HepG2 (cell line): Measurements from ENCODE around the gene ANXA10. TPM values are rescaled to one million over a fixed set of nuclear protein-coding genes. Genes with fewer than 3 reads are reported as not detected.
A peak's percentile ranks its signal among the peaks of the same experiment; 100 is the strongest.

Source experiments
- ARID5B ChIP-seq: IDR thresholded peaks from 2 replicates; pipeline ENCODE4 v1.4.0; 2020; ENCODE audit warnings: mild to moderate bottlenecking, missing genetic modification reagents
- CTCF ChIP-seq: sonication (generic); formaldehyde crosslinking; IDR thresholded peaks from 2 replicates; pipeline ENCODE4 v1.5.0; 2020; ENCODE audit warnings: mild to moderate bottlenecking, missing genetic modification reagents, moderate library complexity
- FOXA1 ChIP-seq, 2 experiments: fragments of 450-650 bp in 1 of 2; sonication (generic) in 1 of 2; formaldehyde crosslinking in 1 of 2; IDR thresholded peaks; 2 replicates each; pipeline versions ENCODE4 v1.4.0 to v1.6.1; 2016 to 2020; ENCODE audit warnings: missing genetic modification reagents in 1 of 2
- FOXP1 ChIP-seq, 2 experiments: fragments of 450-650 bp in 1 of 2; IDR thresholded peaks; 2 replicates each; pipeline ENCODE4 v1.6.1; 2017 to 2018; ENCODE audit warnings: antibody characterized with exemption in 1 of 2
- KDM5A ChIP-seq: fragments of 200-600 bp; sonication (generic); IDR thresholded peaks from 2 replicates; pipeline ENCODE4 v1.7.0; 2018; ENCODE audit warnings: antibody characterized with exemption, mild to moderate bottlenecking, low read length, borderline replicate concordance
- MAX ChIP-seq: IDR thresholded peaks from 2 replicates; pipeline ENCODE4 v1.6.1; 2012; ENCODE audit warnings: inconsistent platforms
- SMC3 ChIP-seq: IDR thresholded peaks from 2 replicates; pipeline ENCODE4 v1.6.1; 2011; ENCODE audit warnings: low read length, improper control_type of control experiment
- STAG1 ChIP-seq: sonication (generic); formaldehyde crosslinking; IDR thresholded peaks from 2 replicates; pipeline ENCODE4 v1.4.0; 2020; ENCODE audit warnings: missing genetic modification reagents
- XRCC5 ChIP-seq: fragments of 200-400 bp; formaldehyde crosslinking; optimal IDR thresholded peaks from 2 replicates; pipeline ENCODE3; 2017; ENCODE audit warnings: mild to moderate bottlenecking, low read length
- polyA plus RNA-seq, 8 experiments: library from polyadenylated mRNA; depleted of rRNA in 3 of 8; stranded (reverse) in 7 of 8; unstranded in 1 of 8; fragments of >200 nt; fragmentation: Illumina TruSeq in 4 of 8; extraction: Trizol in 4 of 8; gene quantifications; 2 replicates each; pipeline versions ENCODE4 v1.2.1 to v1.2.3, GENCODE V29; 2011 to 2016; ENCODE audit warnings: low read depth in 4 of 8, missing spikeins in 1 of 8, mixed read lengths in 1 of 8; ENCODE audit not compliant: insufficient read depth in 1 of 8
- total RNA-seq, 5 experiments: library from RNA; depleted of rRNA; stranded (reverse); fragments of >200 nt; fragmentation: Illumina TruSeq; extraction: Trizol; gene quantifications; 2 replicates each; pipeline ENCODE4 v1.2.3, GENCODE V29; 2016; ENCODE audit warnings: low read depth in 1 of 5

The ANXA10 gene
- total and polyA plus RNA-seq, 2 of the 13 experiments (the other 11 are each of a cell fraction or from before 2014, with no cell fraction given), result 0.08 TPM; not detected in 1

GRCh38 chr4:168153596-168154440 is 61.5 kb downstream of the ANXA10 start (continued):
- TF ChIP-seq CTCF, result peak; percentile 75
- peak; percentile 60 for TF ChIP-seq STAG1 (CRISPR knock-in tag)
- no peak for TF ChIP-seq FOXA1 (IDR thresholded peaks at IDR 0.05)
- TF ChIP-seq FOXA1 (CRISPR knock-in tag; IDR thresholded peaks at IDR 0.05), result peak; percentile 72
- no peak for TF ChIP-seq FOXP1 (IDR thresholded peaks at IDR 0.05)
- TF ChIP-seq FOXP1 (CRISPR knock-in tag; IDR thresholded peaks at IDR 0.05), result no peak; the same call in 1 of the 2 replicates
- peak; percentile 45; the same call in 1 of the 2 replicates for TF ChIP-seq MAX
- peak; percentile 53 for TF ChIP-seq XRCC5
- TF ChIP-seq ARID5B (CRISPR knock-in tag), result peak; percentile 46; the same call in 1 of the 2 replicates
- 0 out of 2 replicates have a peak, but pooled peaks have one; percentile 16 for TF ChIP-seq SMC3
- TF ChIP-seq KDM5A, result no peak
- TF ChIP-seq, all 625 proteins: peak for 14
